Subcutaneous adipose tissue (tissue), 4 donors: ENCODE results near the gene AGPAT3. TPM values are rescaled to one million over a fixed set of nuclear protein-coding genes. Genes with fewer than 3 reads are reported as not detected.

Experiments
- CTCF ChIP-seq: fragments of 450-650 bp; IDR thresholded peaks from one replicate; pipeline ENCODE4 v1.5.1; 2016; ENCODE audit warnings: low read depth, mild to moderate bottlenecking, control low read depth, antibody characterized with exemption, moderate library complexity
- total RNA-seq, 4 donors: library from RNA; depleted of rRNA; stranded (reverse); fragments of >200 nt; gene quantifications; one replicate each; pipeline ENCODE4 v1.1.0, GENCODE V29; 2016

Gene AGPAT3
- total RNA-seq, 4 donors from 2014 or later = 29.7 to 66.5 (median 33.8) TPM

DNA sequence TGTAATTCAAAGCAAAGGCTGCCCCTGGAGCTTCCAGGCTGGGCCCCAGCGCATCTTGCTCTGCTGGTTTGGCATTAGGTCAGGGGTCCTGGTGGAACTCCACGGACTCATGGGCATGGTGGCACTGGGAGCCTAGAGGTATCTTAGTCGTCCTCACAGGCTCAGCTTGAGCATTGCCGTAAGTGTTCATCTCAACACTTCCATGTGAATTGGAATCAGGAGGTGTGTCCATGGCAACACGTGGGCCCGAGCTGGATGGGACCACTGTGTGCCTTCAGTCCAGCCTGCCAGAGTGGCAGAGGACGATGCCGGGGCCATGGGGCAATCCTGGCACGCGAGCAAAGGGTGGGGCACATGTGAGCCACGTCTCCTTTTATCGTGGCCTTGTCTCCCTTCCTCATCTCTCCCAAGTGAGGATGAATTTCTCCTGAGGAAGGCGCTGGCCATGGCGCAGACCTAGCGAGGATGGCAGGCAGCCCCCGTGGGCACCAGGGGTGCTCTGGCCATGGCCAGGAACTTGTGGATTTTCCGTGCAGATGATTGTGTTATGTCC, 47.0 kb downstream of the AGPAT3 start:
- no peak for TF ChIP-seq CTCF

GRCh38 chr21:43912500-43912899, 47.5 kb downstream of the AGPAT3 start:
- TF ChIP-seq CTCF = no peak

- no peak for TF ChIP-seq CTCF
Measured at GRCh38 chr21:43912910-43913309, 47.9 kb downstream of the AGPAT3 start.

GRCh38 chr21:43913928-43914327, 48.9 kb downstream of the AGPAT3 start:
- TF ChIP-seq CTCF = no peak

DNA sequence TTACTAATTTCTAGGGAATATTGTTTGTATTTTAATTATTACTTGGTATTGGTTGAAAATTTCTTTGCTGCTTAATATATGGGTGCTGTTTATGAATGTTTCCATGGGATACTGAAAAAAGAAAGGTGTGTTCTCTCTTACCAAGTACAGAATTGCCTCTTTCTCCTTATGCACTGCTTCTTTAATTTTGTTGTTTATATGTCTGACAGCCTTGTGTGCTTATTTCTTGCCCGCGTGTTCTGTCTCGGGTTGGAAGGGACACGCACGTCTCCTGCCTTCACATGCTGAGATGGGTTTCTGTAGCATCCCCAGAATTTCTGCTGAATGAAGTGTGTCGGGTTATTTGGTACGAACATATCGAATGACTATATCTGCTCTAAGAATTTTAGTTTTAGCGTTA, 51.1 kb downstream of the AGPAT3 start:
- TF ChIP-seq CTCF = no peak

DNA sequence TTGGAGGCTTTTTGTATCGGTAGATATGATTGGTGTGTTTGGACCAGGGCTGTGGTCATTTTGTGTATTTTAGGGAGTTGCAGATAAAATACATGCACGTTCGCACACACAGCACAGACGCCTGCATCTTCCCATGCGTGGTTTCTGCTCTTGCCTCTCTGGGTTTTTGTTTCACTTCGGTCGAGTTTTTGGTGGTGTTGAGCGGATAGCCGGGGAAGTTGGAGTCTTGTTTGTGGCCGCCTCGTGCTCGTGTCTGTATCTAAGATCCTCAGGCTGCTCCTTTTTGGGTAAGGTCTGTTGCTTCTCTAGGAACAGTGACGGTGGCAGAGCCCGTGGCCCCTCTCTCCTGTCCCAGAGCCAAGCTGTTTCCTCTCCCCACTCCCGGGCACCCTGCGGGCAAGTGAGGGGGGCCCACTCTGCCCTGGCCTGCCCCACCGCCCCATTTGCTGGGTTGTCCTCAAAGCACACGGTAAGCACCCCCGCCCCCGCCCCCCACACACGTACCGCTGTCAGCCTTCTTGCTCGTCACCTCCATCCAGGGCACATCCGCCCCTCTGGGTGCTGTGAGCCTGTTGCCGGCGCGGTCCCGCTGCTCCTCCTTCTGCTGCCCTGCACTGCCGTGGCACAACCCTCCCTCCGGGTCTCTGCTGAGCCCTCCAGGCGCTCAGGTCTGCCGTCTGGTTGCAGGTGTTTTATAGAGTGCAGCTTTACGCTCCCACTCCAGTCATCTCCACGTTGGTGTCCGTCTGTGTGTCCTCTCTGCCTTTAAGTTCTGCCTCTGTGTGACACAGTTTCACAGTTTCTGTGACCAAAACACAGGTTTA, 51.9 kb downstream of the AGPAT3 start:
- TF ChIP-seq CTCF = no peak

DNA sequence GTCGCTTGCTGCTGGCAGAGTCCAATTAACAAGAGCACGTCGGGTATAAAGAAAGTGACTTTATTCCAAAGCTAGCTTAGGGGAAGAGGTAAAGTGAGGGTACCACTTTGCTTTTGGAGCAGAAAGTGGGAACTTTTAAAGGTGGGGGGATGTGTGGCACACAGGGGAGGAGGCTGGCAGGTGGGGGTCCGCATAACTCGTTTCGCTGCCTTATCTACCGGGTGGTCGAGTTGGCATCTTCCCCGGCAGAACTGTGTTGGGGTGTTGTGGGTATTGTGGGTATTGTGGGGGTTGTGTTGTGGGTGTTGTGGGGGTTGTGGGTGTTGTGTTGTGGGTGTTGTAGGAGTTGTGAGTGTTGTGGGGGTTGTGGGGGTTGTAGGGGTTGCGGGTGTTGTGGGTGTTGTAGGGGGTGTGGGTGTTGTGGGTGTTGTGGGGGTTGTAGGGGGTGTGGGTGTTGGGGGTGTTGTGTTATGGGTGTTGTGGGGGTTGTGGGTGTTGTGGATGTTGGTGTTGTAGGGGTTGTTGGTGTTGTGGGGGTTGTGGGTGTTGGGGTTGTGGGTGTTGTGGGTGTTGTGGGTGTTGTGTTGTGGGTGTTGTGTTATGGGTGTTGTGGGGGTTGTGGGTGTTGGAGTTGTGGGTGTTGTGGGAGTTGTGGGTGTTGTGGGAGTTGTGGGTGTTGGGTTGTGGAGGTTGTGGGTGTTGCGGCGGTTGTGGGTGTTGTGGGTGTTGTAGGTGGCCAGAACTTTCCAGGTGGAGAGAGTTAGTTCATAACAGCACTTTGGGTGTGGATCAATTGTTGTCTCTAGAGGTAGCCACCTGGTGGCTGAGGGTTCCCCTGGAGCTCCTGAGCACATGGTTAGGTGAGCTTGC, 52.7 kb downstream of the AGPAT3 start:
- no peak for TF ChIP-seq CTCF
